ENCODE data around the gene KCNK7. TPM values are rescaled to one million over a fixed set of nuclear protein-coding genes. Genes with fewer than 3 reads are reported as not detected.
A peak's percentile ranks its signal among the peaks of the same experiment; 100 is the strongest.

Gene KCNK7
- total and polyA plus RNA-seq, 2 donors (not counting 3 experiments of a cell fraction or from before 2014, with no cell fraction given) = 0.17 to 0.60 TPM

DNA sequence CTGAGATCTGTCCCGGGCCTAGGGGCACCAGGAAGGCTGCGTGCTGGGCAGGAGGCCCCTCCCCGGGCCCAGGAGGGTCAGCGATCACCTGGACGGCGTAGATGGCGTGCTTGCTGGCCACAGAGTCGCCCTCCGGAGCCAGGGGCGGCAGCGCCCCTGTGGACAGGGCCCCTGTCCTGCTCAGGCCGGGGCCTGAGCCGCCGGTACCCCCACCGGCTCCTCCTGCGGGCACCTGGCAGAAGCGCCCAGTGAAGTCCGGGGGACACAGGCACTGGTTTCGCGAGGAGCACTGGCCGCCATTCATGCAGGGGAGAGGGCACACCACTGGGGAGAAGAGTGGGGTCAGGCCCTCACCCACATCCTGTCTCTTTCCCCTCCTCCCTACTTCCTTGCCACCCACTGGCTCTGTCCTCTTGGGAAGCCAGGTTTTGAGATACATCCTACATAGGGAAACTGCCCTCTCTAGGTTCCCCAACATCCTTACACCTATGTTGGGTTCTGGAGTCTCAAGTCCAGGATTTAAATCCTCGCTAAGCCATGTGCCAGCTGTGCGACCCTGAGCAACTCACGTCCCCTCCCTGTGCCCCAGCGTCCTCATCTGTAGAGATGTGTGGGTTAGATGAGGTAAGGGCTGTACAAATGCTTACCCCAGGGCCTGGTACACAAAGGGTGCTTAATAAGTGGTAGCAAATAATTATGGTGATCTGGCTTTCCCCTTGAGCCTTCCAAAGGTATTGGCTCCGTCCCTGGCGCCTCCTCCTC lies 41.4 kb downstream of the KCNK7 start:
- Histone ChIP-seq H3K36me3 (ENCODE audit: control insufficient read depth in 2 of 2, extremely low read depth in 1 of 2, insufficient read depth in 2 of 2, low read length in 2 of 2) (peaks cover 0 to 24% of the 10 kb centered on the region in 2 experiments), H3K4me3 (replicated peaks in 1 of 3; ENCODE audit: insufficient read depth in 1 of 3, low read depth in 1 of 3, low read length in 3 of 3) (no peak overlapping the region), H3K4me1 (ENCODE audit: control insufficient read depth, extremely low read depth, insufficient read depth, low read length) (peaks cover 33% of the 10 kb centered on the region), H3K4me2 (ENCODE audit: insufficient read depth, low read length) (no peak overlapping the region), H2AFZ (ENCODE audit: low read depth, low read length) (no peak overlapping the region), H3K27me3 (ENCODE audit: control insufficient read depth in 2 of 2, insufficient read depth in 2 of 2, low read length in 2 of 2) (no peaks in the 10 kb centered on the region), H3K79me2 (ENCODE audit: control insufficient read depth, insufficient read depth, low read length) (peaks cover 22% of the 10 kb centered on the region), H3K27ac (ENCODE audit: insufficient read depth, low read depth, low read length) (no peak overlapping the region), H3K9me1 (replicated peaks; ENCODE audit: control insufficient read depth, extremely low read depth, insufficient read depth, low read length) (no peaks in the 10 kb centered on the region), H3K9me3 (replicated peaks; ENCODE audit: control insufficient read depth, insufficient read depth, low read length) (no peaks in the 10 kb centered on the region), H4K20me1 (replicated peaks; ENCODE audit: control insufficient read depth, extremely low read depth, insufficient read depth, low read length) (no peaks in the 10 kb centered on the region), H3K9ac (replicated peaks; ENCODE audit: extremely low read depth, insufficient read depth, low read length) (no peak overlapping the region)
- FAIRE-seq (no peak), DNase-seq (ENCODE audit: low read depth, low spot score) (no peak)
- TF ChIP-seq POLR2AphosphoS5 (IDR thresholded peaks at IDR 0.05; ENCODE audit: insufficient read depth, low read depth, low read length) = no peak
- intact Hi-C loops (cut with micrococcal nuclease) = no loop called here
- dilution Hi-C loops (cut with MboI; ENCODE audit: extremely low pct_ligation_motif_present, low sequenced_read_pairs) = no loop called here
- no TSS peak for BruUV-seq (replicated peaks)
- ChIA-PET POLR2A (no interaction called here), CTCF (interaction anchor here (3.2 kb wide), 1 partner anchor 14 kb away, joined by 21 read pairs; no protein-coding TSS in a partner anchor)

DNA sequence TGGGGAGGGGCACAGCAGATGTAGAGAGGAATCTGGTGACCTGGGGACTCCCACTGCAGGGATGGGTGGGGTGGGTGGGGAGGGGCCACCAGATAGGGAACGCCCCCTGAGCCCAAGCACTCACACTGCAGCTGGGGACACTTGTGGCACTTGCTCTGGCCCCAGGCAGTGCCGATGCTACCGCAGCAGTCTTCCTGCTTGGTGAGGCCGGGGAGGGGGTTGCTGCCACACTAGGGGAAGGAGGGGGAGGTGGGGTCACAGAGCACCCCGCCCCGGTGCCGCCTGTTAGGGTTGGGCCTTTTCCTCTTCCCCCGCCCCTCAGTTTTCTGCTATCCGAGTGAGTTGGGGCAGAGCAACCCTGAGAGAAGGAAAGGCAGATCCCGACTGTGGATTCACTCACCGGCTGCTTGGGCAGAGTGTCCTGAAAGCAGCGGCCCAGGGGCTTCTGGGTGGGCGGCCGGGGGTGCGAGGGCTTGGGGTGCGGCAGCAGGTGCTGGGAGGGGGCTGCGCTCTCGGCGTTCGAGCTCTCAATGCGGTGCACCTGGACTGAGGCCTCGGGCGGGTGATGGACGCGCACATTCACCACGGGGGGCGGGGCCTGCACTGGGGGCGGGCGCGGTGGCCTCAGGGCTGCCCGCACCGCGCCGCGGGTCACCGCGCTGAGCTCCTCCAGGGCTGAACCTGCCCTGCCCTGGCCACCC lies 42.1 kb downstream of the KCNK7 start:
- H3K4me3 ChIP-seq (replicated peaks in 1 of 3; ENCODE audit: insufficient read depth in 1 of 3, low read depth in 1 of 3, low read length in 3 of 3) = no peak overlapping the region
- no peaks in the 10 kb centered on the region for H3K9me3 ChIP-seq (replicated peaks; ENCODE audit: control insufficient read depth, insufficient read depth, low read length)
- H2AFZ ChIP-seq (ENCODE audit: low read depth, low read length) = no peak overlapping the region
- H3K36me3 ChIP-seq (ENCODE audit: control insufficient read depth in 2 of 2, extremely low read depth in 1 of 2, insufficient read depth in 2 of 2, low read length in 2 of 2) = peaks cover 0 to 28% of the 10 kb centered on the region in 2 experiments
- FAIRE-seq (no peak), DNase-seq (ENCODE audit: low read depth, low spot score) (no peak)
- ChIA-PET POLR2A (no interaction called here), CTCF (no interaction called here)
- H3K4me1 ChIP-seq (ENCODE audit: control insufficient read depth, extremely low read depth, insufficient read depth, low read length) = peaks cover 25% of the 10 kb centered on the region
- no peak for TF ChIP-seq POLR2A (IDR thresholded peaks at IDR 0.05; ENCODE audit: low read depth, low read length)
- TF ChIP-seq EZH2 (IDR thresholded peaks at IDR 0.05; ENCODE audit: borderline replicate concordance, low read depth, low read length, severe bottlenecking) = no peak
- no peak for TF ChIP-seq JUN (IDR thresholded peaks at IDR 0.05; ENCODE audit: borderline replicate concordance, insufficient read depth, insufficient read length, low read depth)
- TF ChIP-seq FOS (IDR thresholded peaks at IDR 0.05; ENCODE audit: borderline replicate concordance, insufficient read depth, low read length) = no peak
- TF ChIP-seq, protein P1, sequence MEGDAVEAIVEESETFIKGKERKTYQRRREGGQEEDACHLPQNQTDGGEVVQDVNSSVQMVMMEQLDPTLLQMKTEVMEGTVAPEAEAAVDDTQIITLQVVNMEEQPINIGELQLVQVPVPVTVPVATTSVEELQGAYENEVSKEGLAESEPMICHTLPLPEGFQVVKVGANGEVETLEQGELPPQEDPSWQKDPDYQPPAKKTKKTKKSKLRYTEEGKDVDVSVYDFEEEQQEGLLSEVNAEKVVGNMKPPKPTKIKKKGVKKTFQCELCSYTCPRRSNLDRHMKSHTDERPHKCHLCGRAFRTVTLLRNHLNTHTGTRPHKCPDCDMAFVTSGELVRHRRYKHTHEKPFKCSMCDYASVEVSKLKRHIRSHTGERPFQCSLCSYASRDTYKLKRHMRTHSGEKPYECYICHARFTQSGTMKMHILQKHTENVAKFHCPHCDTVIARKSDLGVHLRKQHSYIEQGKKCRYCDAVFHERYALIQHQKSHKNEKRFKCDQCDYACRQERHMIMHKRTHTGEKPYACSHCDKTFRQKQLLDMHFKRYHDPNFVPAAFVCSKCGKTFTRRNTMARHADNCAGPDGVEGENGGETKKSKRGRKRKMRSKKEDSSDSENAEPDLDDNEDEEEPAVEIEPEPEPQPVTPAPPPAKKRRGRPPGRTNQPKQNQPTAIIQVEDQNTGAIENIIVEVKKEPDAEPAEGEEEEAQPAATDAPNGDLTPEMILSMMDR (IDR thresholded peaks at IDR 0.05; ENCODE audit: extremely low read depth in 1 of 2, insufficient read depth in 1 of 2, low read depth in 1 of 2, low read length in 2 of 2) = no peak
- no peak for TF ChIP-seq GATA2 (IDR thresholded peaks at IDR 0.05; ENCODE audit: insufficient read depth, insufficient read length, low read depth, low read length)
- no peak for TF ChIP-seq MYC (IDR thresholded peaks at IDR 0.05; ENCODE audit: low read depth, low read length)
- TF ChIP-seq, protein P2, sequence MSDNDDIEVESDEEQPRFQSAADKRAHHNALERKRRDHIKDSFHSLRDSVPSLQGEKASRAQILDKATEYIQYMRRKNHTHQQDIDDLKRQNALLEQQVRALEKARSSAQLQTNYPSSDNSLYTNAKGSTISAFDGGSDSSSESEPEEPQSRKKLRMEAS (IDR thresholded peaks at IDR 0.05; ENCODE audit: insufficient read depth, insufficient read length) = no peak
- no peak for TF ChIP-seq POLR2AphosphoS5 (IDR thresholded peaks at IDR 0.05; ENCODE audit: insufficient read depth, low read depth, low read length)
- no peaks in the 10 kb centered on the region for H3K27me3 ChIP-seq (ENCODE audit: control insufficient read depth in 2 of 2, insufficient read depth in 2 of 2, low read length in 2 of 2)
- dilution Hi-C loops (cut with MboI; ENCODE audit: extremely low pct_ligation_motif_present, low sequenced_read_pairs) = no loop called here
- BruUV-seq (replicated peaks) = TSS peak; percentile 28
- H3K9me1 ChIP-seq (replicated peaks; ENCODE audit: control insufficient read depth, extremely low read depth, insufficient read depth, low read length) = no peaks in the 10 kb centered on the region
- no peak overlapping the region for H3K27ac ChIP-seq (ENCODE audit: insufficient read depth, low read depth, low read length)
- H3K79me2 ChIP-seq (ENCODE audit: control insufficient read depth, insufficient read depth, low read length) = peaks cover 22% of the 10 kb centered on the region
- intact Hi-C loops (cut with micrococcal nuclease) = no loop called here
- H4K20me1 ChIP-seq (replicated peaks; ENCODE audit: control insufficient read depth, extremely low read depth, insufficient read depth, low read length) = no peaks in the 10 kb centered on the region
- H3K4me2 ChIP-seq (ENCODE audit: insufficient read depth, low read length) = no peak overlapping the region
- no peak overlapping the region for H3K9ac ChIP-seq (replicated peaks; ENCODE audit: extremely low read depth, insufficient read depth, low read length)

Measured in endothelial cell of umbilical vein (primary cell).